ENCODE data around the gene DDX55. TPM values are rescaled to one million over a fixed set of nuclear protein-coding genes. Genes with fewer than 3 reads are reported as not detected.

DDX55 gene
- total and polyA plus RNA-seq, 2 of the 13 experiments (the other 11 are each of a cell fraction or from before 2014, with no cell fraction given): 22.2 to 37.0 TPM

GRCh38 chr12:123601602-123602489 is at the start of gene DDX55 (continued):
- TF ChIP-seq SIN3A (IDR thresholded peaks at IDR 0.05; ENCODE audit: borderline replicate concordance, low read depth, low read length) (peak; percentile 89), SAFB2 (CRISPR knock-in tag; IDR thresholded peaks at IDR 0.05; ENCODE audit: borderline replicate concordance, low read depth) (peak; percentile 94; the same call in 1 of the 2 replicates), TRIM24 (CRISPR knock-in tag; IDR thresholded peaks at IDR 0.05) (no peak), BRF2 (CRISPR knock-in tag; IDR thresholded peaks at IDR 0.05) (peak; percentile 45; the same call in 1 of the 2 replicates), ZNF777 (CRISPR knock-in tag; IDR thresholded peaks at IDR 0.05) (peak; percentile 61), KDM6A (CRISPR knock-in tag; IDR thresholded peaks at IDR 0.05; ENCODE audit: low read depth) (no peak; the same call in 1 of the 2 replicates), ZNF329 (CRISPR knock-in tag; IDR thresholded peaks at IDR 0.05; ENCODE audit: low read depth) (peak; percentile 87), REL (CRISPR knock-in tag; conservative IDR thresholded peaks at IDR 0.05) (peak; percentile 80), ZNF362 (CRISPR knock-in tag; IDR thresholded peaks at IDR 0.05; ENCODE audit: borderline replicate concordance) (peak; percentile 63; the same call in 1 of the 2 replicates), KIAA2018 (CRISPR knock-in tag; IDR thresholded peaks at IDR 0.05; ENCODE audit: borderline replicate concordance) (no peak), ZMYM2 (CRISPR knock-in tag; IDR thresholded peaks at IDR 0.05) (no peak; the same call in 1 of the 2 replicates), ZNF337 (CRISPR knock-in tag; IDR thresholded peaks at IDR 0.05; ENCODE audit: borderline replicate concordance, low read depth) (peak; percentile 67), SKI (IDR thresholded peaks at IDR 0.05; ENCODE audit: partially characterized antibody) (peak; percentile 24), ZFP82 (CRISPR knock-in tag; IDR thresholded peaks at IDR 0.05; ENCODE audit: borderline replicate concordance) (peak; percentile 96), ZNF704 (CRISPR knock-in tag; IDR thresholded peaks at IDR 0.05; ENCODE audit: borderline replicate concordance) (peak; percentile 89; the same call in 1 of the 2 replicates), TARDBP (CRISPR knock-in tag; IDR thresholded peaks at IDR 0.05) (peak; percentile 92)

Data from HepG2 (cell line).